Prostate gland (tissue), 2 donors: ENCODE data around the gene MR1. TPM values are rescaled to one million over a fixed set of nuclear protein-coding genes. Genes with fewer than 3 reads are reported as not detected.
A peak's percentile ranks its signal among the peaks of the same experiment; 100 is the strongest.

Source experiments
- DNase-seq: peaks from one replicate; pipeline ENCODE4 v3.0.0-alpha.2; 2019; ENCODE audit warnings: low spot score
- H3K27ac ChIP-seq, 2 donors: fragments of 200-600 bp; sonication (generic); 2 replicates each; pipeline ENCODE4 v1.5.1; 2017 to 2019
- H3K27me3 ChIP-seq: fragments of 200-600 bp; sonication (generic); replicated peaks from 2 replicates; pipeline ENCODE4 v1.5.1; 2019; ENCODE audit not compliant: insufficient read depth
- H3K36me3 ChIP-seq, 2 donors: fragments of 200-600 bp; sonication (generic); 1 replicate in 1 of 2; 2 replicates in 1 of 2; pipeline versions ENCODE4 v1.5.1 to v1.8.1; 2017 to 2019
- H3K4me1 ChIP-seq: fragments of 200-600 bp; sonication (generic); replicated peaks from 2 replicates; pipeline ENCODE4 v1.5.1; 2019
- H3K4me3 ChIP-seq, 2 donors: fragments of 200-600 bp; sonication (generic); 2 replicates each; pipeline ENCODE4 v1.5.1; 2017 to 2019
- H3K9me3 ChIP-seq: fragments of 200-600 bp; sonication (generic); 2 replicates; pipeline ENCODE4 v1.5.1; 2017
- POLR2A ChIP-seq: fragments of 450-650 bp; IDR thresholded peaks from one replicate; pipeline ENCODE4 v1.6.1; 2016; ENCODE audit warnings: antibody characterized with exemption, mild to moderate bottlenecking
- POLR2AphosphoS5 ChIP-seq: sonication (generic); formaldehyde crosslinking; IDR thresholded peaks from one replicate; pipeline ENCODE4 v1.6.1; 2017; ENCODE audit warnings: antibody characterized with exemption
- WGBS: methylation state at CpG from one replicate; pipeline ENCODE4 v1.1.5; 2018; 5-methylcytosine and 5-hydroxymethylcytosine counted together
- intact Hi-C: fragments of 100-400 bp; cut with DNase I; formaldehyde crosslinking; loops from one replicate; pipeline ENCODE4 v1.14.2; 2022
- total RNA-seq, 2 donors: library from RNA; depleted of rRNA; stranded (reverse); fragments of >200 nt; gene quantifications; one replicate each; pipeline ENCODE4 v1.1.0, GENCODE V29; 2016
- TF ChIP-seq, protein P1 (sequence below), 4 experiments: fragments of 200-600 bp in 2 of 4; fragments of 450-650 bp in 2 of 4; sonication (generic) in 2 of 4; IDR thresholded peaks; 1 replicate in 3 of 4; 2 replicates in 1 of 4; pipeline ENCODE4 v1.5.1; 2016 to 2019; ENCODE audit warnings: antibody characterized with exemption in 4 of 4, mild to moderate bottlenecking in 2 of 4, moderate library complexity in 2 of 4

MR1 gene
- total RNA-seq, 2 donors from 2014 or later, result 14.3 to 17.5 TPM

DNA sequence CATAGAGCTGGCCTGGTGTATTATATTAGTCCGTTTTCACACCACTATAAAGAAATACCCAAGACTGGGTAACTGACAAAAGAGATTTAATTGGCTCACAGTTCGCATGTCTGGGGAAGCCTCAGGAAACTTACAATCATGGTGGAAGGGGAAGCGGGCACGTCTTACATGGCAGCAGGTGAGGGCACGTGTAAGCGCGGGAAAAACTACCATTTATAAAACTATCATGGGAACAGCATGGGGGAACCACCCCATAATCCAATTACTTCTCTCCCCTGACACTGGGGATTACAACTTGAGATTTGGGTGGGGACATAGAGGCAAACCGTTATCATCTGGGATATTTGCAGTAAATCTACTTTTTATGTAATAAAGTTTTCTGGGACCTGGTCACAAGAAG, 61.5 kb downstream of the MR1 start:
- TF ChIP-seq POLR2AphosphoS5 (no peak), POLR2A (no peak)
- TF ChIP-seq, protein P1, sequence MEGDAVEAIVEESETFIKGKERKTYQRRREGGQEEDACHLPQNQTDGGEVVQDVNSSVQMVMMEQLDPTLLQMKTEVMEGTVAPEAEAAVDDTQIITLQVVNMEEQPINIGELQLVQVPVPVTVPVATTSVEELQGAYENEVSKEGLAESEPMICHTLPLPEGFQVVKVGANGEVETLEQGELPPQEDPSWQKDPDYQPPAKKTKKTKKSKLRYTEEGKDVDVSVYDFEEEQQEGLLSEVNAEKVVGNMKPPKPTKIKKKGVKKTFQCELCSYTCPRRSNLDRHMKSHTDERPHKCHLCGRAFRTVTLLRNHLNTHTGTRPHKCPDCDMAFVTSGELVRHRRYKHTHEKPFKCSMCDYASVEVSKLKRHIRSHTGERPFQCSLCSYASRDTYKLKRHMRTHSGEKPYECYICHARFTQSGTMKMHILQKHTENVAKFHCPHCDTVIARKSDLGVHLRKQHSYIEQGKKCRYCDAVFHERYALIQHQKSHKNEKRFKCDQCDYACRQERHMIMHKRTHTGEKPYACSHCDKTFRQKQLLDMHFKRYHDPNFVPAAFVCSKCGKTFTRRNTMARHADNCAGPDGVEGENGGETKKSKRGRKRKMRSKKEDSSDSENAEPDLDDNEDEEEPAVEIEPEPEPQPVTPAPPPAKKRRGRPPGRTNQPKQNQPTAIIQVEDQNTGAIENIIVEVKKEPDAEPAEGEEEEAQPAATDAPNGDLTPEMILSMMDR (IDR thresholded peaks at IDR 0.05), result no peak
- DNase-seq, result no peak
- H3K9me3 ChIP-seq, result no peaks in the 10 kb centered on the region
- intact Hi-C loops, result no loop called here
- WGBS, result 91% methylated on average over 8 of the region's 8 CpGs
- peak overlapping the region in 1 of 2 donors; percentile 63 for H3K27ac ChIP-seq
- peaks cover 7% of the 10 kb centered on the region for H3K4me1 ChIP-seq
- no peaks in the 10 kb centered on the region for H3K27me3 ChIP-seq
- no peaks in the 10 kb centered on the region for H3K36me3 ChIP-seq
- no peak overlapping the region for H3K4me3 ChIP-seq

DNA sequence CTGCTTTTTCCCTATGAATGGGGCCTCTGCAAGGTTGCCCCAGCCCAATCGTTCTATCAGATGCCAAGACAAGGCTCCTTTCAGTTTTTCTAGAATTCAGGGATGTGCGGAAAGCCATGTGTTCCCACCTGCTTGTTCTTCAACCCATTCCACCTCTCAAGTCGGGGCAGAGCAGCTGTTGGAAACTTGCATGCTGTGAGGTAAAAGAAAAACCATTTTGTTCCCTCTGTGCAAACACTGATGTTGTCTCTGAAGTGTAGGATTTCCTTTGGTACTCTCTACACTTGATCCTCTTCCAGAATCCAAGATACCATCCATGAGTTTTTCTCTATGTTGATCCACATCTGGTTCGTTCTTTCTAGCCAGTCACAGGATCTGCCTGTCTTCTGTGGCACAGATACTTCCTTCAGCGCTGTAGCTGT, 62.0 kb downstream of the MR1 start:
- Histone ChIP-seq H3K27me3 (no peaks in the 10 kb centered on the region), H3K36me3 (no peaks in the 10 kb centered on the region), H3K9me3 (no peaks in the 10 kb centered on the region), H3K27ac (peak overlapping the region; percentile 58 to 63), H3K4me3 (no peak overlapping the region), H3K4me1 (peaks cover 9% of the 10 kb centered on the region)
- intact Hi-C loops, result no loop called here
- no peak for TF ChIP-seq POLR2A
- TF ChIP-seq, protein P1 (IDR thresholded peaks at IDR 0.05), result no peak
- TF ChIP-seq POLR2AphosphoS5, result peak; percentile 76
- 32% methylated on average over 5 of the region's 5 CpGs for WGBS
- DNase-seq, result no peak

DNA sequence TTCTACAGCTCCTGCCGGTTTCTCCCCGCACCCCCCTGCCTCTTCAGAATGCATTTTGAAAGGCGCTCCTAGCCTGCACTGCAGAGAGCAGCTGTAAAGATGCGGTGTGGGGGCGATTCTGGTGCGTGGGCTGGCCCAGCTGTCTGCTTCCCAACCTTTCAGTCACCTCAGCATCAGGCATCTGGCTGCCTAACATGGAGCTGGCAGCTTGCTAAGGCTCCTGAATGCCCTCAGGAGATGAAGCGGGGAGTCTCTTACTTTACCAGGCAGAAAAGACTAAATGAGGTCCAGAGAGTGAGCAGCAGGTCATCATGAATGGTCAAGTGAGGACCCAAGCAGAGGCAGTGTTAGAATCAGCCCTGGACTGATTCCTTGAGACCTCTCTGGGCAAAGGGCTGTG, 63.5 kb downstream of the MR1 start:
- 66% methylated on average over 7 of the region's 7 CpGs for WGBS
- H3K36me3 ChIP-seq, result no peaks in the 10 kb centered on the region
- no peaks in the 10 kb centered on the region for H3K9me3 ChIP-seq
- TF ChIP-seq, protein P1 (IDR thresholded peaks at IDR 0.05), result no peak
- TF ChIP-seq POLR2AphosphoS5 (no peak), POLR2A (no peak)
- no peak for DNase-seq
- intact Hi-C loops, result no loop called here
- H3K27ac ChIP-seq, result peak overlapping the region in 1 of 2 donors; percentile 29
- H3K27me3 ChIP-seq, result no peaks in the 10 kb centered on the region
- no peak overlapping the region for H3K4me3 ChIP-seq
- peaks cover 9% of the 10 kb centered on the region for H3K4me1 ChIP-seq

DNA sequence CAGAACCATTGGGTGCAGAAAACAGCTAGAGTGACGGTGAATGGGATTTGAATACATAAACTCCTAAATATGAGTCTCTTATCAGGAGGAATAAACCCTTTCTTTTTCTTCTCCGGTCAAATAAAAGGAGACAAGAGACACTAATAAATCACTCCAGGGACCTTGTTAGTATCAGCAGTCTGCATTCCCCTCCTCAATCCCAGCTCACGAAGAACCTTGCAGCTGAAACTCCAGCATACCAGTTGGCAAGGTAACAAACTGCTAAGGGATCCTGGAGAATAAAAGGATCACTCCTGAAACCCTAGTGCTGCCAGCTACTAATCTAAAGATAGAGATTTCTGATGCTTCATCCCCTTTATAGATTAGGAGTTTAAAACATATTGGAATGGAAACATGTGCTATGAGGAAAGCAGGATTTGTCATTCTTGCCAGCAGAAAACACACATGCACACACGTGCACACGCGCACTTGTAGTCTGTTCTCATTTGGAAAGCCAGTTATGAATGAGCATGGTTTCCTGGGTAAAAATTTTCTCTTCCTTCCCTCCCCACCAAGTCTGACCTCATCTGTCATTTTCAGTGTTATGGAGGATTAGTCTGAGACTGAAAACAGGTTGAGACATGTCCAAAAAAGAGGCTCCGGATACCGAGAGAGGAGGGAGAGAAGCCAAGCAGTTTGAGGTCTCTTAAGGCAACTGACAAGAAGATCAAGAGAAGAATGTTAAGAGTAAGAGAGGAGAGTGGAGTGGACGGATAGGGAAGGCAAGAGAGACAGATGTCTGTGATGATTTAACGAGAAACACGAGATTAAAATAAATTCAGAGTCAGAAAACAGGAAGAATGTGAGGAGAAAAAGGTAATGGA, 65.6 kb downstream of the MR1 start:
- no peak for DNase-seq
- Histone ChIP-seq H3K9me3 (no peaks in the 10 kb centered on the region), H3K4me3 (no peak overlapping the region), H3K36me3 (no peaks in the 10 kb centered on the region), H3K27me3 (no peaks in the 10 kb centered on the region), H3K4me1 (peaks cover 9% of the 10 kb centered on the region), H3K27ac (no peak overlapping the region)
- intact Hi-C loops, result no loop called here
- TF ChIP-seq POLR2AphosphoS5 (no peak), POLR2A (no peak)
- TF ChIP-seq, protein P1 (IDR thresholded peaks at IDR 0.05), result no peak
- 21% methylated on average over 11 of the region's 11 CpGs for WGBS
